Chondrocyte (in vitro differentiated cells): ENCODE data around the gene RUSF1. TPM values are rescaled to one million over a fixed set of nuclear protein-coding genes. Genes with fewer than 3 reads are reported as not detected.

Experiments
- DNase-seq: peaks from one replicate; pipeline ENCODE4 v3.0.0; 2021; ENCODE audit warnings: mixed read lengths, low spot score
- H3K27ac Mint-ChIP-seq: one replicate; pipeline ENCODE4 v1.8.0; 2021; ENCODE audit warnings: mild to moderate bottlenecking, moderate library complexity, mixed read lengths; ENCODE audit not compliant: unreplicated experiment
- H3K27me3 Mint-ChIP-seq: 2 replicates; pipeline ENCODE4 v1.8.0; 2021; ENCODE audit warnings: low read depth, mixed read lengths
- H3K36me3 Mint-ChIP-seq: 2 replicates; pipeline ENCODE4 v1.8.0; 2021; ENCODE audit warnings: low read depth, mixed read lengths
- H3K4me1 Mint-ChIP-seq: 2 replicates; pipeline ENCODE4 v1.8.0; 2021; ENCODE audit warnings: low read depth, mild to moderate bottlenecking, mixed read lengths
- H3K4me3 Mint-ChIP-seq: one replicate; pipeline ENCODE4 v1.8.0; 2021; ENCODE audit warnings: mild to moderate bottlenecking, moderate library complexity, mixed read lengths; ENCODE audit not compliant: unreplicated experiment
- H3K9me3 Mint-ChIP-seq: 2 replicates; pipeline ENCODE4 v1.8.0; 2021; ENCODE audit warnings: low read depth, mixed read lengths
- CTCF ChIP-seq: fragments of 200-600 bp; sonication (generic); IDR thresholded peaks from 2 replicates; pipeline ENCODE4 v1.5.0; 2021; ENCODE audit warnings: antibody characterized with exemption, mild to moderate bottlenecking, moderate library complexity
- total RNA-seq: library from RNA; stranded (reverse); gene quantifications from 3 replicates; pipeline ENCODE4 v1.2.1, GENCODE V29; 2021

Gene RUSF1
- total RNA-seq, 1 donor from 2014 or later: 58.3 TPM

GRCh38 chr16:31466381-31466841 lies 41.8 kb downstream of the RUSF1 start:
- peaks cover 18% of the 10 kb centered on the region for H3K4me1 Mint-ChIP-seq
- H3K36me3 Mint-ChIP-seq: peaks cover 20% of the 10 kb centered on the region
- TF ChIP-seq CTCF: no peak
- H3K27ac Mint-ChIP-seq: peak overlapping the region; percentile 78
- no peaks in the 10 kb centered on the region for H3K9me3 Mint-ChIP-seq
- no peaks in the 10 kb centered on the region for H3K27me3 Mint-ChIP-seq
- no peak for DNase-seq
- H3K4me3 Mint-ChIP-seq: no peak overlapping the region

- no peaks in the 10 kb centered on the region for H3K27me3 Mint-ChIP-seq
- H3K4me3 Mint-ChIP-seq: no peak overlapping the region
- no peak for DNase-seq
- H3K9me3 Mint-ChIP-seq: no peaks in the 10 kb centered on the region
- H3K27ac Mint-ChIP-seq: no peak overlapping the region
- peaks cover 16% of the 10 kb centered on the region for H3K4me1 Mint-ChIP-seq
- H3K36me3 Mint-ChIP-seq: peaks cover 20% of the 10 kb centered on the region
- TF ChIP-seq CTCF: no peak
These were observed 42.3 kb downstream of the RUSF1 start for GRCh38 chr16:31465788-31466370.

GRCh38 chr16:31464781-31465260 lies 43.4 kb downstream of the RUSF1 start:
- no peak for TF ChIP-seq CTCF
- no peaks in the 10 kb centered on the region for H3K9me3 Mint-ChIP-seq
- no peak overlapping the region for H3K4me3 Mint-ChIP-seq
- H3K27ac Mint-ChIP-seq: no peak overlapping the region
- DNase-seq: peak; percentile 84
- H3K4me1 Mint-ChIP-seq: peaks cover 20% of the 10 kb centered on the region
- H3K27me3 Mint-ChIP-seq: no peaks in the 10 kb centered on the region
- peaks cover 20% of the 10 kb centered on the region for H3K36me3 Mint-ChIP-seq

GRCh38 chr16:31464348-31464769 lies 43.8 kb downstream of the RUSF1 start:
- no peaks in the 10 kb centered on the region for H3K9me3 Mint-ChIP-seq
- no peak for TF ChIP-seq CTCF
- DNase-seq: no peak
- no peak overlapping the region for H3K27ac Mint-ChIP-seq
- no peaks in the 10 kb centered on the region for H3K27me3 Mint-ChIP-seq
- H3K4me1 Mint-ChIP-seq: peaks cover 20% of the 10 kb centered on the region
- no peak overlapping the region for H3K4me3 Mint-ChIP-seq
- peaks cover 20% of the 10 kb centered on the region for H3K36me3 Mint-ChIP-seq

GRCh38 chr16:31461921-31462804 lies 46.0 kb downstream of the RUSF1 start:
- H3K27ac Mint-ChIP-seq: no peak overlapping the region
- TF ChIP-seq CTCF: no peak
- peaks cover 27% of the 10 kb centered on the region for H3K4me1 Mint-ChIP-seq

More at GRCh38 chr16:31461921-31462804, 46.0 kb downstream of the RUSF1 start:
- H3K36me3 Mint-ChIP-seq: peaks cover 20% of the 10 kb centered on the region
- no peak overlapping the region for H3K4me3 Mint-ChIP-seq
- peak; percentile 91 for DNase-seq
- no peaks in the 10 kb centered on the region for H3K27me3 Mint-ChIP-seq
- no peaks in the 10 kb centered on the region for H3K9me3 Mint-ChIP-seq
